ENCODE data around the gene CADM1.

DNA sequence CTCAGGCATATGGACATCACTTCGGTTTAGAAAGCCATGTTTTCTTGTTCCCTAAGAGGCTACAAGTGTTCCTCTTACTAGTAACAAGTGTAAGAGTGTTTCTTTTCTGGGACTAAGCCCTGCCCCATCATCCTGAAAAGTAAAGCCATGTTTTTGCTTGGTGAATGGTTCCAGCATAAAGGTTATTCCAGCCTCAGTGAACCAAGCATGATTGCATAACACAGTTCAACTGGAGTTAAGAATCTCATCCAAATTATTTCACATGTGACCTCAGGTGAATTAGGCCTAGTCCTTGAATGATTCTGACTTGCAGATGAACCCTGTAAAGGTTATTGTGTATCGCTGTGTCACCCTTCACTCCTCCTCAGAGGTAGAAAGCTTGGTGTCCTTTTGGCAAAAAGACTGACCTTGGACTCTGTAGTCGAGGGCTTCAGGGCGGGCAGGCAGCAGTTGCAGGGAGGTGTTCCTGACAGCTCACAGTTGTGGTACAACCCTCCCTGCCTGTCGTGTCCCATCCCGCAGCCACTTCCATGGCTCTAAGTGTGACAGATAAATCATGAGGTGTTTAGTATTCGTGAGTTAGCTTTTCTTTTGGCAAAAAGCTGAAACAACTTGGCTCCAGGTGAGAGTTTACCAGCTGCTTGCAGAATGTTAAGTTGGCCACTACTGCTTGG is 321.8 kb downstream of the CADM1 start:
- TF ChIP-seq, protein P1, sequence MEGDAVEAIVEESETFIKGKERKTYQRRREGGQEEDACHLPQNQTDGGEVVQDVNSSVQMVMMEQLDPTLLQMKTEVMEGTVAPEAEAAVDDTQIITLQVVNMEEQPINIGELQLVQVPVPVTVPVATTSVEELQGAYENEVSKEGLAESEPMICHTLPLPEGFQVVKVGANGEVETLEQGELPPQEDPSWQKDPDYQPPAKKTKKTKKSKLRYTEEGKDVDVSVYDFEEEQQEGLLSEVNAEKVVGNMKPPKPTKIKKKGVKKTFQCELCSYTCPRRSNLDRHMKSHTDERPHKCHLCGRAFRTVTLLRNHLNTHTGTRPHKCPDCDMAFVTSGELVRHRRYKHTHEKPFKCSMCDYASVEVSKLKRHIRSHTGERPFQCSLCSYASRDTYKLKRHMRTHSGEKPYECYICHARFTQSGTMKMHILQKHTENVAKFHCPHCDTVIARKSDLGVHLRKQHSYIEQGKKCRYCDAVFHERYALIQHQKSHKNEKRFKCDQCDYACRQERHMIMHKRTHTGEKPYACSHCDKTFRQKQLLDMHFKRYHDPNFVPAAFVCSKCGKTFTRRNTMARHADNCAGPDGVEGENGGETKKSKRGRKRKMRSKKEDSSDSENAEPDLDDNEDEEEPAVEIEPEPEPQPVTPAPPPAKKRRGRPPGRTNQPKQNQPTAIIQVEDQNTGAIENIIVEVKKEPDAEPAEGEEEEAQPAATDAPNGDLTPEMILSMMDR (IDR thresholded peaks at IDR 0.05 in 2 of 3, conservative IDR thresholded peaks at IDR 0.05 in 1 of 3; ENCODE audit: control insufficient read depth in 2 of 3, extremely low read depth in 1 of 3, insufficient read depth in 1 of 3, low read depth in 3 of 3, low read length in 3 of 3) = no peak
- TF ChIP-seq, protein P2, sequence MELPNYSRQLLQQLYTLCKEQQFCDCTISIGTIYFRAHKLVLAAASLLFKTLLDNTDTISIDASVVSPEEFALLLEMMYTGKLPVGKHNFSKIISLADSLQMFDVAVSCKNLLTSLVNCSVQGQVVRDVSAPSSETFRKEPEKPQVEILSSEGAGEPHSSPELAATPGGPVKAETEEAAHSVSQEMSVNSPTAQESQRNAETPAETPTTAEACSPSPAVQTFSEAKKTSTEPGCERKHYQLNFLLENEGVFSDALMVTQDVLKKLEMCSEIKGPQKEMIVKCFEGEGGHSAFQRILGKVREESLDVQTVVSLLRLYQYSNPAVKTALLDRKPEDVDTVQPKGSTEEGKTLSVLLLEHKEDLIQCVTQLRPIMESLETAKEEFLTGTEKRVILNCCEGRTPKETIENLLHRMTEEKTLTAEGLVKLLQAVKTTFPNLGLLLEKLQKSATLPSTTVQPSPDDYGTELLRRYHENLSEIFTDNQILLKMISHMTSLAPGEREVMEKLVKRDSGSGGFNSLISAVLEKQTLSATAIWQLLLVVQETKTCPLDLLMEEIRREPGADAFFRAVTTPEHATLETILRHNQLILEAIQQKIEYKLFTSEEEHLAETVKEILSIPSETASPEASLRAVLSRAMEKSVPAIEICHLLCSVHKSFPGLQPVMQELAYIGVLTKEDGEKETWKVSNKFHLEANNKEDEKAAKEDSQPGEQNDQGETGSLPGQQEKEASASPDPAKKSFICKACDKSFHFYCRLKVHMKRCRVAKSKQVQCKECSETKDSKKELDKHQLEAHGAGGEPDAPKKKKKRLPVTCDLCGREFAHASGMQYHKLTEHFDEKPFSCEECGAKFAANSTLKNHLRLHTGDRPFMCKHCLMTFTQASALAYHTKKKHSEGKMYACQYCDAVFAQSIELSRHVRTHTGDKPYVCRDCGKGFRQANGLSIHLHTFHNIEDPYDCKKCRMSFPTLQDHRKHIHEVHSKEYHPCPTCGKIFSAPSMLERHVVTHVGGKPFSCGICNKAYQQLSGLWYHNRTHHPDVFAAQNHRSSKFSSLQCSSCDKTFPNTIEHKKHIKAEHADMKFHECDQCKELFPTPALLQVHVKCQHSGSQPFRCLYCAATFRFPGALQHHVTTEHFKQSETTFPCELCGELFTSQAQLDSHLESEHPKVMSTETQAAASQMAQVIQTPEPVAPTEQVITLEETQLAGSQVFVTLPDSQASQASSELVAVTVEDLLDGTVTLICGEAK (IDR thresholded peaks at IDR 0.05; ENCODE audit: borderline replicate concordance) = no peak
- no peak for TF ChIP-seq FOS (IDR thresholded peaks at IDR 0.05; ENCODE audit: borderline replicate concordance, extremely low read depth, insufficient read length)
- TF ChIP-seq EP300 (IDR thresholded peaks at IDR 0.05; ENCODE audit: borderline replicate concordance in 1 of 2, control insufficient read depth in 1 of 2, low read depth in 2 of 2, low read length in 2 of 2) = no peak
- no peak for TF ChIP-seq CHD2 (IDR thresholded peaks at IDR 0.05; ENCODE audit: borderline replicate concordance, low read depth, low read length)
- TF ChIP-seq EZH2 (IDR thresholded peaks at IDR 0.05; ENCODE audit: borderline replicate concordance, control insufficient read depth, low read depth, low read length) = no peak
- no peak for TF ChIP-seq BRCA1 (IDR thresholded peaks at IDR 0.05; ENCODE audit: low read depth, low read length)
- TF ChIP-seq SIX5 (IDR thresholded peaks at IDR 0.05; ENCODE audit: low read depth, low read length, severe bottlenecking) = no peak
- TF ChIP-seq, protein P3, sequence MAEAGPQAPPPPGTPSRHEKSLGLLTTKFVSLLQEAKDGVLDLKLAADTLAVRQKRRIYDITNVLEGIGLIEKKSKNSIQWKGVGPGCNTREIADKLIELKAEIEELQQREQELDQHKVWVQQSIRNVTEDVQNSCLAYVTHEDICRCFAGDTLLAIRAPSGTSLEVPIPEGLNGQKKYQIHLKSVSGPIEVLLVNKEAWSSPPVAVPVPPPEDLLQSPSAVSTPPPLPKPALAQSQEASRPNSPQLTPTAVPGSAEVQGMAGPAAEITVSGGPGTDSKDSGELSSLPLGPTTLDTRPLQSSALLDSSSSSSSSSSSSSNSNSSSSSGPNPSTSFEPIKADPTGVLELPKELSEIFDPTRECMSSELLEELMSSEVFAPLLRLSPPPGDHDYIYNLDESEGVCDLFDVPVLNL (IDR thresholded peaks at IDR 0.05; ENCODE audit: low read depth, low read length) = no peak
- no peak for TF ChIP-seq HDGF (IDR thresholded peaks at IDR 0.05)
- no peak for TF ChIP-seq SP1 (IDR thresholded peaks at IDR 0.05; ENCODE audit: low read depth, low read length)
- TF ChIP-seq, protein P4, sequence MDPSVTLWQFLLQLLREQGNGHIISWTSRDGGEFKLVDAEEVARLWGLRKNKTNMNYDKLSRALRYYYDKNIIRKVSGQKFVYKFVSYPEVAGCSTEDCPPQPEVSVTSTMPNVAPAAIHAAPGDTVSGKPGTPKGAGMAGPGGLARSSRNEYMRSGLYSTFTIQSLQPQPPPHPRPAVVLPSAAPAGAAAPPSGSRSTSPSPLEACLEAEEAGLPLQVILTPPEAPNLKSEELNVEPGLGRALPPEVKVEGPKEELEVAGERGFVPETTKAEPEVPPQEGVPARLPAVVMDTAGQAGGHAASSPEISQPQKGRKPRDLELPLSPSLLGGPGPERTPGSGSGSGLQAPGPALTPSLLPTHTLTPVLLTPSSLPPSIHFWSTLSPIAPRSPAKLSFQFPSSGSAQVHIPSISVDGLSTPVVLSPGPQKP (IDR thresholded peaks at IDR 0.05; ENCODE audit: low read depth, low read length) = no peak
